Activated CD4-positive, alpha-beta T cell treated with anti-CD3 and anti-CD28 coated beads for 4 hours (primary cell): ENCODE measurements around the gene ASB3.
"Not testable (repeated sequence)": the region's sequence is repeated elsewhere in the genome, so short reads cannot be mapped to it uniquely, and the experiment has no call there.

Experiments
- DNase-seq, 2 donors: peaks; one replicate each; pipeline ENCODE4 v3.0.0-alpha.2; 2020

Gene ASB3

GRCh38 chr2:53785366-53785765 is 1.4 kb downstream of the ASB3 start:
- no peak for DNase-seq

DNA sequence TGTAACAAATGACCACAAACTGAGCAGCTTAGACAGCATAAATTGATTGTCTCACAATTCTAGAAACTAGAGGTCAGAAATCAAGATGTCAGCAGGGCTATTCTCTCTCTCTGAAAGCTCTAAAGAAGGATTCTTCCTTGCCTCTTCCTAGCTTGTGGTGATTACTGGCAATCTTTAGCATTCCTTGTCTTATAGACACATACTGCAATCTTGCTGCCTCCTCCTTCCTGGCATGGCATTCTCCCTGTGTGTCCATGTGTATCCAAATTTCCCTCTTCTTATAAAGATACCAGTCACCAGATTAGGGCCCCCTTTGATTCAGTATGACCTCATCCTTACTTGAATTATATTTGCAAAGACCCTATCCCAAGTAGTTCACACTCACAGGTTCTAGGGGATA is 2.3 kb downstream of the ASB3 start:
- DNase-seq: no peak

- DNase-seq: no peak
These were observed 4.1 kb downstream of the ASB3 start for GRCh38 chr2:53782676-53783075.

DNA sequence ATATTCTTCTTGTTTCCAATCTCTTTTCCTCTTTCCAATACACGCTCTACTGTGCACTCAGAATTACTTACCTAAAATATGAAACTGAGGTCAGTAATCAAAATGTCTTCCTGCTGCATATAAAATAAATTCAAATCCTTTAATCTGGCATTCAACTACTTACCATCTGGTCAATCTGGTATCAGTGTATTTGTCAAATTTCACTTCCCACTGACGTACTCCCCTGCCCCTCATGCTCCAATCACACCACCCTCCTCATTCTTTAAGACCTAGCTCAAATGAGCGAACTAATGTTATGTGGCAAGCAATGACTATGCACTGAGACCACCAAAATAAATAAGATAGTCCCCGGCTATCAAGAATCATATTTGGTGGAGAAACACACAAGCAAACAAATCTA is 6.7 kb downstream of the ASB3 start:
- no peak for DNase-seq

GRCh38 chr2:53778536-53779162 is 8.1 kb downstream of the ASB3 start:
- no peak for DNase-seq

DNA sequence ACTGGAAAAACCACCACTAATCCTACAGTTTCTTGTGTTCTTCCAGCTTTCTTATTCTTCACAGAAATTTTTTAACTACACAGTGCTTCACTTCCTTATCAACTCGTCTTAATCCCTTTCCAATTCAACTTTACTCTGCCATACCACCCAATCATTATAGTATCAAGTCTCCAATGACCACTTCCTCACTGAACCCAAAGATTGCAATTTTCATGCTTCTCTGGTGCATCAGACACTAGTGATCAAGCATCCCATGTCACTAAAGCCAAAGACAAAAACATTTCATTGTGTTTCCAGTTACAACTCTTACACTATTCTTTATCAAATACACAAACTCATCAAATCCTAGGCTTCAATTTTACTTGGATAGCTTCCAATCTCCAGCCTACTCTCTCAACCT is 9.6 kb downstream of the ASB3 start:
- DNase-seq: no peak

- no peak for DNase-seq
These were observed 16.5 kb downstream of the ASB3 start for GRCh38 chr2:53770264-53770663.

- no peak for DNase-seq
These were observed 17.3 kb downstream of the ASB3 start for GRCh38 chr2:53769318-53769945.

DNA sequence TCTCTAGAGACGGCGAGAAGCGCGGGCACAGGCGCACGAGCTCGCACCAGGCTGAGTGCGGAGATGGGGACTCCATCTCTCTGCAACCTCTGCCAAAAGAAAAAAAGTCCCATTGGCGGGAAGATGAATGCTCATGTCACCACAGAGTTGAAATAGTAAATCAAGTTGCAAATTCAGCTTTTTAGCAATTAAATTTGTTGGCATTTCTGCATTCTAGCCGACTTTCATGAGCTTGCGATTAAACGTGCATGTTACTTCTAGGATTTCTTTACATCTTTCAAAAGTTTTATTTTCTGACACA is 18.6 kb downstream of the ASB3 start:
- DNase-seq: no peak

DNA sequence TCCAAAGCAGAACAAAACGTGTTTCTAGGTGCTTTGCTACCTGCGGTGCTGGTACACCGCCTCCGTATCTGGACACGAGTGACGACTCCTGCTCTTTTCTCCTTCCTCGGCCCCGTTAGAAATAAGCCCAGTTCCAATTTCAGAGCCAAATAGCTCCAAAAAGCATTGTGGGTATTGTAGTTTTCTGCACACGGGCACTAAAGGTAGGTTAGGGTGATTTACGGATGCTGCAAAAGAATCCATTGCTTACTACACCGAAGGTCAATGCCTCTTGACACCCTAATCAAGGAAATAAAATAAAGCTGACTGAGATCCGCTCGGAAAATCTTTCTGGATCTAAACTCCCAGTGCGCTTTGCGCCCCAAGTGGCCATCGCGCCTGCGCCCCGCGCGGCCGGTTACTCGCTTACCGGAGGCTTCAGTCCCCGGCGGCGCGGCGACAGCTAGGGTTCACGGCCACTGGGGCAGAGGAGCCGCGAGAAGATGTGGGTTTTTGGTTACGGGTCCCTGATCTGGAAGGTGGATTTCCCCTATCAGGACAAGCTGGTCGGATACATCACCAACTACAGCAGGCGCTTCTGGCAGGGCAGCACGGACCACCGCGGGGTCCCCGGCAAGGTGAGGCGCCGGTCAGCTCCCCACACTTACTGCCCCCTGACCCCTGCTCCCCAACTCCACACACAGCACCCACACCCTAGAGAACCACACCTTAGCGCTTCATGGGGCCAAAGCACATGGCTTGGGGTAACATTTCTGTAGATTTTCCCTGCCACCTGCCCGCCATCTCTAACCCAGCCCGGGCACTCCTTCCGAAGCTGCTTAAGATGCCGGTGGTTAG is 19.1 kb downstream of the ASB3 start, which contains the start of gene CHAC2:
Gene CHAC2, plus strand, starts transcription at position 400 of the 837 bp plus-strand sequence. Its CDS starts 83 bp downstream, at position 483.
- peak; percentile 77 to 82 for DNase-seq

- no peak for DNase-seq
These were observed 21.0 kb downstream of the ASB3 start for GRCh38 chr2:53765767-53766166.

- DNase-seq: not testable (repeated sequence)
These were observed 29.5 kb downstream of the ASB3 start for GRCh38 chr2:53757206-53757605.

DNA sequence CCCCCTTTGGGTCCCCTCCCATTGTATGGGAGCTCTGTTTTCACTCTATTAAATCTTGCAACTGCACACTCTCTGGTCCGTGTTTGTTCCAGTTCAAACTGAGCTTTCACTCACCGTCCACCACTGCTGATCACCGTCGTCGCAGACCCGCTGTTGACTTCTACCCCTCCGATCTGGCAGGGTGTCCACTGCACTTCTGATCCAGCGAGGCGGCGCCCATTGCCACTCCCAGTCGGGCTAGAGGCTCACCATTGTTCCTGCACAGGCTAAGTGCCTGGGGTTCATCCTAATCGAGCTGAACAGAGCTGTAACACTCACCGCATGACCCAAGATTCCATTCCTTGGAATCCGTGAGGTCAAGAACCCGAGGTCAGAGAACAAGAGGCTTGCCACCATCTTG is 30.1 kb downstream of the ASB3 start:
- no peak for DNase-seq

DNA sequence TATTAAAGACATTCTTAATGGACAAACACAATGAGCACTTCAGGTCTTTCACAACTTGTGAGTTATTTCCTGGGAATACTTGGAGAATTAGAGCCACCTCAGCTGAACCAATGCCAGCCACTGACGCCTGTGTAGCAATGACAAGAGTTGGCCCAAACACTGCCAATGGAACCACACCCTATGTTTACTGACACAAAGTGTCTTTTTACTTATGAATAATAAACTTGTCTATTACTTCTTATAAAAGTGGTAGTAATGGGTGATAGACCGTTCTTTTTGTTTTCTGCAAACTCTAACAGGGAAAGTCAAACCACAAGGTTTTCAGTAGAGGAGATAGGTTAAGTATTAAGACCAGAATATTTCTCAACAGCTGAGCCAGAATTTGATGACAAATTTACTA is 31.6 kb downstream of the ASB3 start:
- no peak for DNase-seq

DNA sequence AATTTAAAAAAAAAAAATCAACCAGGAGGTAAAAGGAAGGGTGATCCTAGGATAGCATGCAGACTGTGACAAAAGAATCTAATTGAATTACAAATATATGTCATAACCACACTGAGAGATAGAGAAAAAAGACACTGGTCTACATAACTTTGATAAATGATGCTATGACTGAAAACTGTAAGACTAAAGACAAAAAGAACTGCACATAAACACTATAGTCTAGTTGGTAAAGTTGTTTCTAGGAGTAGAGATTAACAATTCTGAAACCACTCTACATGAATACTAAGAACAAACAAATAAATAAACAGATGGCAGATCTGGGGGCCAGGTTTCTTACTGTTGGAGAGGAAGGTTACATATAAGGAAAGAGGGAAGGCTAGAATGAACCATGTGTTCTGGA is 33.7 kb downstream of the ASB3 start:
- no peak for DNase-seq

DNA sequence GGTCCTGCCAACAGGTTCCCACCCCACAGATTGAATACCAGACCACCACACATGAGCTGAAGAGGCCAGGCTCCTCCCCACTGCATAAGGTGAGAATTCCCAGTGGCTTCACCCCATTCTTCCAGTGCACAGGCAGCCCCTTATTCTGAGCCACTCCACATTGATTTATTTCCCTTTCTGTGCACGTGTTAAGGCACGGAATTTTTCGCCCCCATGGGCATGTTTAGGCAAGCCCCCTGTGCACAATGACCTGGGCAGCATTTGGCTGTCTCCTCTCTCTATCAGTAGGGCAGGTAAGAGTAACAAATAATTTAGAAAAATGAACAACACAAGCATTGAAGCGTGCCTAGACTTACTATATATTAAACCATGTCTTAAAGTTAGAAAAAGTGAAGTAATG is 34.4 kb downstream of the ASB3 start:
- DNase-seq: no peak

GRCh38 chr2:53751728-53752127 is 35.0 kb downstream of the ASB3 start:
- no peak for DNase-seq

- no peak for DNase-seq
These were observed 36.5 kb downstream of the ASB3 start for GRCh38 chr2:53750041-53750768.

DNA sequence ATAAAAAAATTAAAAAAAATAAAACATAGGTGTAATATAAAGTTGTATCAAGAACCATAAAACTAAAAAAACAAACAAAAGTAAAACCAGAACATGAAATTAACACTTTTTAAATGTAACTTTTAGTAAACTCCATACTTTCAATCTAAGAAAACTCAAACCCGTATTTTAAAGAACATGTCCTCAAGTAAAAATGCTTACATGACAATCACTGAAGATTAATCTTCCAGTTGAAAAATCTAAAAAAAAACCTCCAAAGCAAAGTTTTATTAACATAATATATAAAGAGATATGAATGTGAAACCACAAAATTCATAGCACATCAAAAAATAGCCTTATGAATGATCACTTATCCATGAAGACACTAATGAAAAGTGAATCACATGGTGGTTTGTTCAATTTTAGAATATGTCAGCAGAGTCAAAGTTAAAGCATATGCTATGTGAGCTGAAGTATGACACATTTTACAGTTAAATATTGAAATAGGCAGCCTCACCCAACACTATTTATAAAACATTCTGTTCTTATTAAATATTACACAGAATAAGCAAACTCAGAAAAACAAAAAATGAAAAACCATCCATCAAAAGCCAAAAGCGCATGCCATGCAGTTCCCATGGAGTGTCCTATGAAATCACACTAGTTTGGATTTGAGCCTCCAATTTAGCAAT is 42.2 kb downstream of the ASB3 start:
- no peak for DNase-seq

DNA sequence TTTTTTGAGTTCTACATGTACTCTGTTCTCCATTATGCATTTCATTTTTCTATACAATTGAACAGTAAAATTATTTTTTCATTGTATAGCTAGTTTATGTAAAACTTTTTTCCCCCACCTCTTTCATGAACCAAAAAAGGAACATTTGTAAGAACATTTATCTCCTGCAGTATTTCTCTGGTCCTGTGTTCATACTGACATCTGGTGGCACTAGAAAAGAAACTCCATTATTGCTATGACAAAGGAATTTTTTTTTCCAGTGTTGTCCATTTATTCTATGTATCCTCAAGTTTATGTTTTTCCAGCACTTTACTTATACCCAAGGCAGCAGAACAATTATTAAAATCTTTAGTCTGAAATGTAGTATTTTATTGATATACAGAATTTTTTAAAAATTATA is 46.6 kb downstream of the ASB3 start:
- no peak for DNase-seq

DNA sequence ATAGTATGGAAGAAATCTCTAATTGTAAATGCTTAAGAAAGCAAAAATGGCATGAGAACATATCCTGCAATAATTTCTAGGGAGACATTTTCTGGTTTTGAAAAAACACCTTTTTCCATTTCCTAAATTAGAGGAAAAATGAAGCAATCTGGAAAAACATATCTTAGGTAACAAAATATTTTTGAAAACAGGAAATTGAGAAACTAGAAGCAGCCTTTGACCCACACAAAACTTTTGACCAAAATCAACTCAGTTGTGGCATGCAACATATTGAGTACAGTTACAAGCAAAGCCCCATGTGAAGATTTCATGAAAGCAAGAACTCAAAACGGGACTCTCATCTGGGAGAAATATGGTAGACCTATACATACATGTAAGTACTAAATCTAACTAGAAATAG is 47.7 kb downstream of the ASB3 start:
- DNase-seq: no peak

- DNase-seq: no peak
These were observed 49.7 kb downstream of the ASB3 start for GRCh38 chr2:53737091-53737490.

- no peak for DNase-seq
These were observed 57.5 kb downstream of the ASB3 start for GRCh38 chr2:53729143-53729762.
